ENCODE measurements around the gene COL15A1.

Gene COL15A1

GRCh38 chr9:99108131-99108530 lies 164.4 kb downstream of the COL15A1 start:
- no peak for DNase-seq (ENCODE audit: low read depth)

- DNase-seq (ENCODE audit: low read depth) = no peak
These were observed 165.8 kb downstream of the COL15A1 start for GRCh38 chr9:99109522-99109921.

GRCh38 chr9:99112750-99113413 lies 169.2 kb downstream of the COL15A1 start:
- DNase-seq (ENCODE audit: low read depth) = no peak

- DNase-seq (ENCODE audit: low read depth) = no peak
These were observed 169.8 kb downstream of the COL15A1 start for GRCh38 chr9:99113414-99114048.

GRCh38 chr9:99114049-99114440 lies 170.3 kb downstream of the COL15A1 start:
- no peak for DNase-seq (ENCODE audit: low read depth)

- no peak for DNase-seq (ENCODE audit: low read depth)
These were observed 171.3 kb downstream of the COL15A1 start for GRCh38 chr9:99114846-99115500.

GRCh38 chr9:99116003-99116411 lies 172.3 kb downstream of the COL15A1 start:
- no peak for DNase-seq (ENCODE audit: low read depth)

- DNase-seq (ENCODE audit: low read depth) = no peak
These were observed 175.2 kb downstream of the COL15A1 start for GRCh38 chr9:99118782-99119466.

- no peak for DNase-seq (ENCODE audit: low read depth)
These were observed 176.4 kb downstream of the COL15A1 start for GRCh38 chr9:99119976-99120655.

Measured in stimulated activated CD8-positive, alpha-beta memory T cell treated with anti-CD3 and anti-CD28 coated beads, Interleukin-12 subunit alpha, Interleukin-12 subunit beta, amount 100 ng/mL, for 4 hours (primary cell).